ENCODE data around the gene PXDN.
"Not testable (repeated sequence)": the region's sequence is repeated elsewhere in the genome, so short reads cannot be mapped to it uniquely, and the experiment has no call there.

Gene PXDN

DNA sequence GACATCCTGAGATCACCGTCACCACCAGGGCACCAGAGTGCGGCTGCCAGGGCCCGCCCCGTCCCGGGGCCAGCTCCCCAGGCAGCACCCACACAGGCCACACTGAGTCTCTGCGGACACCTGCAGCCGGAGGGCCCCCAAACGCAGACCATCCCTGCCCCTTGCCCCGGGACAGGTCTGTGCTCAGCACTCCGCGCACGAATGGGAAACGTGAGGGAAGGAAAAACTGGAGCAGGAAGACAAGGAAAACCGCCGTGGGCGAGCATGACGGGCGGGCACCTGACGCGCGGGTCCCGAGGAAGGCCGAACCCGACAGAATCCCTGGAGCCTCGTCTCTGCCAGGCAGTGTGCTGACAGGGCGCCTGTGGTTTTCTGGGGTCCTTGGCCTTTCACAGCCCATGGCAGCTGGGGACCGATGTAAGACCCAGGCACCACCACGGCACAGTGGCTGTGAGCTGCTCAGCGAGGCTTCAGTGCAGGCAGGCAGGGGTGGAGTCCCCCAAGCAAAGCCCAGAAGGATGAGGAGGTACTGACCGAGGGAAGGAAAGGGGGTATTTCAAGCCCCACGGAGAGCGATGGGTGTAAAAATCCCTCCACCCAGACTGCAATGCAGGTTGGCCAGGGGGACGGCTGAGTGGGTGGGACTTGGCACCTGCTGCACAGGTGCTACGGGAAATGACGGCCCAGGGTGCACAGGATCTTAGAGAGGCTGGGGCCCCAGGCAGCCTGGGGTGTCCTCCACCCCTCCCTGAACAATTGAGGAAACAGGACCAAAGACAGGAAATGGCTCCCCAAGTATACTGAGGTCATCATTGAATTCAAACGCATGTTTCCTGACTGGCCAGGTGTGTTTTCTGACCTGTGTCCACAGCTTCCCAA lies 59.0 kb downstream of the PXDN start:
- DNase-seq (ENCODE audit: low read depth in 2 of 2, low spot score in 1 of 2): no peak

DNA sequence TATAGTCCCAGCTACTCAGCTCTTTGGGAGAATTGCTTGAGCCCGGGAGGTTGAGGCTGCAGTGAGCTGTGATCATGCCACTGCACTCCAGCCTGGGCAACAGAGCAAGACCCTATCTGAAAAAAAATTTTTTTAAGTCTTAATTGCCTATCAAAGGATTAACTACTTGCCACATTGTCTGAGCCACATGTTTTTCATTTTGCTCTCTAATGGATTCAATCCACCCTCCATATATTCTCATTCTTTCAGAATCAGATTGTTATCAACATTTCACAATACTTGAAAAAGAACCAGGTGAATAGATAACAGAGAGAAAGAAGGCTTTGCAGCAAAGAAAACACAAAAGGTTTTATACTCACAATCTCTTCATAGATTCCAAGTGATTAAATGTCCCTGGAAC lies 61.0 kb downstream of the PXDN start:
- DNase-seq (ENCODE audit: low read depth in 2 of 2, low spot score in 1 of 2): no peak

GRCh38 chr2:1682181-1682440 lies 62.2 kb downstream of the PXDN start:
- no peak for DNase-seq (ENCODE audit: low read depth in 2 of 2, low spot score in 1 of 2)

DNA sequence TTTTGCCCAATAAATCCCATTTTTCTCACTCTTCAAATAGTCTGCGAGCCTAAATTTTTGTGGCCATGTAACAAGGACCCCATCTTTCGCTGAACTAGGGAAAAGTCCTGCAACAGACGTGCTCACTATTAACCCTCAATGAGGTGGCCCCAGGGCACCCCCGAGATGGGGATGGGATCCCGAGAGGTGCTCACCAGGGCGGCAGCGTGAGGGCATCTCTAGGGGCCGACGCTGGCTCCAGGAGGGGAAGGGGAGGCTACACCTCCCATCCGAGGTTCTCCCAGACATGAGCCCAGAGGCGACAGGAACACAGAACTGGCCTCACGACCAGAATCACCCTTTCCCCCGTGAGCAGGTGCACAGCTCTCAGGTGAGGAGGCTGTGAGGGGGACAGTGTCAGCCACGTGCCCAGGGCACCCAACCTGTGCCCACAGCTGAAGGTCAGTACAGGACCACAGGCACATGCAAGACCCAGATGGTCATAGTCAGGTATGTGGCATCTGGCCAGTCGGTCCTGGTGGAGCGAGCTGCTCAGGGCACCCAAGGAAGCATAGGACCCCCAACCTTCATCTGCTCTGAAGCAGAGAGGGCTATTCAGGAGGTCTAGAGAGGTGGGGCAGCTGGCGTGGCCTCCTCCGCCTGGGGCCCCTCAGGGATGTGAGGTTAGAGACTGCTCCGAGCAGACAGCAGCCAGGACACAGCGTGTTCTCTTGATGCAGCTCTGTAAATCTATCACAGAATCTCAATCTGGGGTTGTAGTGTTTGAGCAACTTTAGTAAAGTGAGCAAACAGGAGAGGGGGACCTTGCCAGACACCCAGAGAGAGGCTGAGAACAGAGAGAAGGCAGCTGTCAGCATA lies 62.8 kb downstream of the PXDN start:
- DNase-seq (ENCODE audit: low read depth in 2 of 2, low spot score in 1 of 2): no peak

GRCh38 chr2:1681017-1681318 lies 63.3 kb downstream of the PXDN start:
- DNase-seq (ENCODE audit: low read depth in 2 of 2, low spot score in 1 of 2): no peak

DNA sequence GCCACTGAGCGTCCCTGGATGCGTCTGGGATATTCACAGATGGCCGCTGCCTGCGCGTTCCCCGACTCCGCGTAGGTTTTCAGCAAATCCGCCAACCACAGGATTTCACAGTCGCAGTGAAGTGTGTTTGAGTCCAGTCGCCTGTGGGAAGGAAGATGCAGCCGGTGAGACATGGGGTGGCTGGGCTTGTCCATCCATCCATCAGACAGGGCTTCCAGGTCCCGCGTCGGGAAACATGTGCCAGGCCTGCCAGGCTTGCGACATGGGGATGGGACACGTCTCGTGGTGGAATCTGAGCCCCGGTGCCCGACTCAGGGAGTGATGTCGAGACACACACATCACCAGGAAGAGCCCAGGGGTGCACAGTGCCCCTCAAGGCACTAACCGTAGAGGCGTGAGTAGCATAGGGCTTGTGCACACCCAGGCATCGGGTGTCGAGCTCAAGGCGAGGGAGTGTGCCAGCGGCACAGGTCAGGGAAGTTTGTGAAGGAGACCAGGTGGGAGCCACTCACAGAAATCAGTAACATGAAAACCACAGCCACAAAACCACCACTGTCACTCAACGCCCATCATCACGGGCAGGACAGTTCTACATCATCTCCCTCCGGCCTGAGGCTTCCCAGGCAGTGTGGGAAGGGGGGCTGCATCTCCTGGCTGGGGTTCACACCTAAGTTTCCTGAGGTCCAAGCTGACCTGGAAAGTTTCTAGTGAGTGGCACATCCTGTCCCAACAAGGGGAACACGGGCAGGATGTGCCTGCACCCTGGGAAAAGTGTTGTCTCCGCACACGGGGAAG lies 63.9 kb downstream of the PXDN start:
- DNase-seq (ENCODE audit: low read depth in 2 of 2, low spot score in 1 of 2): no peak

DNA sequence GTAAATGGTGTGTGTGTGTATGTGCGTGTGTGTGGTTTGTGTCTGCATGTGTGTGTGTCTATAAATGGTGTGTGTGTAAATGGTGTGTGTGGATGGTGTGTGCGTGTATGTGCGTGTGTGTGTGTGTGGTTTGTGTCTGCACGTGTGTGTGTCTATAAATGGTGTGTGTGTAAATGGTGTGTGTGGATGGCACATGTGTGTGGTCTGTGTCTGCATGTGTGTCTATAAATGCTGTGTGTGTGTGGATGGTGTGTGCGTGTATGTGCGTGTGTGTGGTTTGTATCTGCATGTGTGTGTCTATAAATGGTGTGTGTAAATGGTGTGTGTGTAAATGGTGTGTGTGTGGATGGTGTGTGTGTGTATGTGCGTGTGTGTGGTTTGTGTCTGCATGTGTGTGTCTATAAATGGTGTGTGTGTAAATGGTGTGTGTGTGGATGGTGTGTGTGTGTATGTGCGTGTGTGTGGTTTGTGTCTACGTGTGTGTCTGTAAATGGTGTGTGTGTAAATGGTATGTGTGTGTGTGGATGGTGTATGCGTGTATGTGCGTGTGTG lies 64.8 kb downstream of the PXDN start:
- DNase-seq (ENCODE audit: low read depth in 2 of 2, low spot score in 1 of 2): not testable (repeated sequence)

GRCh38 chr2:1679065-1679464 lies 65.2 kb downstream of the PXDN start:
- not testable (repeated sequence) for DNase-seq (ENCODE audit: low read depth in 2 of 2, low spot score in 1 of 2)

- no peak for DNase-seq (ENCODE audit: low read depth in 2 of 2, low spot score in 1 of 2)
Measured at GRCh38 chr2:1678609-1679008, 65.7 kb downstream of the PXDN start.

DNA sequence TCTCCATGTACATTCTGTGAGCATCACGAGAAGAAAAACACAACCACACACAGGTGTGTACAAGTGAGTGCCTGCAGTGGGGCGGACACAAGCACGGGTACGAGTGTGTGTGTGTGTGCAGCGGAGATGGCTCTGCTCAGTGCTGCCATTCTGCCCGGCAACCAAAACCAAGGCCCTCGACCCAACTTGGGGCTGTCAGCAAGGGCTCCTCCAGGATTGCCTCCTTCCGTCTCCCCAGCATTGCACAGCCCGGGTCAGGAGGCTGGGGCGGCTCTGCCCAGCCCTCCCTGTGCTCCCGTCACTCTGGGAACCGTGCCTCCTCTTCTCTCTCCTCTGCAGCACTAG lies 66.5 kb downstream of the PXDN start:
- no peak for DNase-seq (ENCODE audit: low read depth in 2 of 2, low spot score in 1 of 2)

GRCh38 chr2:1676913-1677820 lies 67.1 kb downstream of the PXDN start:
- no peak for DNase-seq (ENCODE audit: low read depth in 2 of 2, low spot score in 1 of 2)

DNA sequence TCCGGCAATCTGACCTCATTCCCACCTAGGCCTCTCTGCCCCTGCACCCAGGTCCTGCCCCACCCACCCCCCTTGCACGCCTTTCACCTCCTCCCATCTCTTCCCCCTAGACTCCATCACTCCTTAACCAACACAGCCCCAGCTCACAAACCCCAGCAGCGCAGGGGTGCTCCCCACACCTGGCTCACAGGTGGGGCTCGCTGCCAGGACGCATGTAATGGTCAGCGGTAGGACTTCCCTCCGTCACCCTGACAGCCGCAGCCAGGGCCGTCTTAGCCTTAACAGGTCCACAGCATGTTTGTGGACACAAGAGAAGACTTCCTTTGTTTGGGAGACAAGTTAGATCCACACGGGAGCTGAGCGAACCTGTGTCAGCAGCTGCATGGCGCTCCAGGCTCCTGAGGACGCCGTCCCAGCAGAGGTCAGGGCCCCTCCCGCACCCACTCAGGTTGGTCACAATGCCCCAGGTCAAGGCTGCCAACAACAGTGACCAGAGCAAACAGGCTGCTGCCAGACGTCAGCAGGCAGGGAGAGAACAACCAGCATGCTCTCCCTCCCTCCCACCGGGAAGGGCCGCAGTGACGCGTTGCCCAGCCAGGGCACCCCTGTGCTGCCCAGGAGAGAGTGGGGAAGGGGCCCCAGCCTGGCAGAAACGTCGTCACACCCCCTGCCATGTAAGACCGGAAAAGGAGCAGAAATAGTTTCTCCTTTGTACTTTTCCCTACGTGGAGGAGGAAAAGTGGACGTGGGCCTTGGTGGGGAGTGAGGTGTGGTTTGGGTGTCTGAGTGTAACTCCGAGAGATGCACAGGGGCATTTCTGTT lies 68.0 kb downstream of the PXDN start:
- DNase-seq (ENCODE audit: low read depth in 2 of 2, low spot score in 1 of 2): no peak

DNA sequence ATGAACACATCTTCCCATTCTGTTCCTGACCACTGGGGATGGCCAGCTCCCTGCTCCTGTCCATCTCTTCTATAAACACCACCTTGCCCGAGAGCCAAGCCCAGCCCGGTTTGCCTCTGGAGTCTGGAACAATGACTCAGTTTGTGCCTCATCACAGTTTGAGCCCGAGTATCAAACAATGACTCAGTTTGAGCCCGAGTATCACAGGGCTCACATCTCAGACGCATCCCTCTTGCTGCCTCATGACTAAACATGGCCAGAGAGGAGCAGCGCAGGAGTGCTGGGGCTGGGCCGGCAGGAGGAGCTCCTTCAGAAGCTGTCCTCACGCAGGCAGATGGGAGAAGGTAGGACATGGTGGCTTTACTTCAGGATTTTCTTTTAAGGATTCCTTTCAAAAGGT lies 68.7 kb downstream of the PXDN start:
- no peak for DNase-seq (ENCODE audit: low read depth in 2 of 2, low spot score in 1 of 2)

DNA sequence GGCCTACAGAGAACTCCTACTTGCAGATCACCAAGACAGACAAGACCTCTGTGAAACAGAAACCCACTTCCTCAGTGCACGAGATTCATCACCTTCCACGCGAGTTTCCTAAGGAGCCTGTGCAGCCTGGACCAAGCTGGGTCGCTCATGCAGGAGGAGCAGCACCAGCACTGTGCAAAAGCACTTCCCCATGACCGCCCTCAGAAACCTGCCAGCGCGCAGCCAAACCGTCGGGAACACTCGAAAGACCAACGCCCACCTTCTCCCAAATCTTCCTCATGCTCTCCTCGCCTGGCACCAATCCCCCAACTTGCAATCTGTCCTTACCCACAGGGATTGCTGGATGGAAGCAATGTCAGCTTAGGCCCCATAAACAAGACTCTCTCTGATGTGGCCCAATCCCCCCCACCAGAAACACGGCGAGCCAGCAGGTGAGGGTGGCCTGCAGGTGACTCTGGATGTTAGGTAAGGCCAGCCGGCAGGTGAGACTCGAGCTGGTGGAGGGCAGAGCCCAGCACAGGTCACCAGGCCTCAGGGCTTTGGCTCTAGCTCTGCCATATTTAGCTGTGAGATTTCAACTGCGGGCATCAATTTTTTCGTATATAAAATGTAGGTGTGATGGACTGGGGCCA lies 69.4 kb downstream of the PXDN start:
- DNase-seq (ENCODE audit: low read depth in 2 of 2, low spot score in 1 of 2): no peak

DNA sequence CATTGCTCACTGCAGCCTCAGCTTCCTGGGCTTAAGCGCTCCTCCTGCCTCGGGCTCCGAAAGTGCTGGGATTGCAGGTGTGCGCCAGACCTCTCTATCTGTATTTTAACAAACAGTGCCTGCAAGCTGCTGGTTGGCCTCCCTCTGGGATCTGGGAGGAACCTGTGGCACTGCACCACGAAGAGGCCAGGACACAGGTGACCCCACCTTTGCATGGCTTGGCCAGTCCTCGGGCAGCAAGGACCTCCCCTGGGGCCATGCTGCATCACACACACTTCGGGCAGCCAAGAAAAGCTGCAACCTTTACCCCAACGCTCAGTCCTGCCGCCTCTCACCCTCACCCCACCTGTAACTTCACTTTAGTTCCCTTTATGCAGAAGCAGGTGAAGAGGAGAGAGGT lies 70.0 kb downstream of the PXDN start:
- no peak for DNase-seq (ENCODE audit: low read depth in 2 of 2, low spot score in 1 of 2)

DNA sequence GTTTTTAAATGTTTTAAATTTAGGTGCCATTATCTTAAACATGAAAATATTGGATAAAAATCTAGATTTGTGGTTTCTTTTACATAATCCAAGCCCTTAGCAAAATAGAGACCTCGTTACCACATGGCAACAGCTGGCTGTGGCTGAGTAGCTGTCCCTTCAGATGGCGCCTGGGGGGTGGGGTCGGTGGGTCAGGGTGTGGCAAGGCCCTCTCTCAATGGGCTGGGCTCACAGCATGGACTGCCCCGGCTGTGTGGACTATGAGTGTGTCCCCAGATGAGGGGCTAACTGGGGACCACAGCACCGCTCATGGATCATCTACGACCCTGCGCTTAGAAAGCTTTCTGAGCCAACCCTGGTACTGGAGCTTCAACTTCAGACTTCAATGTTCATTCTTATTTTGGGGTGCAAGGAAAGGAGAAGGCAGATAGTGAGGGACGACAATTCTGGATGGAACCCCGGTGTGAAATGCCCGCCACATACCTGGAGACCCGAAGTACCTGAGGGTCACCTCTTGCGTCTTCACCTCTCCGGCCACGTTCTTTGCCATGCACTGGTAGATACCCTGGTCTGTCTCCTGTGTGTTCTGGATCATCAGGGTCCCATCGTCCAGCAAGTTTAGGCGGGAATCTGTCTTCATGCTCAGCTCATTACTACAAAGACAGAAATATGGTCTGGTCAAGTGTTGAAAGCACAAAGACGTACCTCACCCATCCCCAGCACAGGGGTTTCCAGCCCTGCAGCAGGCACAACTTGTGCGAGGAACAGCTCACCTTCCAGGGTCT lies 71.0 kb downstream of the PXDN start:
- no peak for DNase-seq (ENCODE audit: low read depth in 2 of 2, low spot score in 1 of 2)

- DNase-seq (ENCODE audit: low read depth in 2 of 2, low spot score in 1 of 2): no peak
Measured at GRCh38 chr2:1672738-1673137, 71.6 kb downstream of the PXDN start.

- no peak for DNase-seq (ENCODE audit: low read depth in 2 of 2, low spot score in 1 of 2)
Measured at GRCh38 chr2:1671916-1672315, 72.4 kb downstream of the PXDN start.

- no peak for DNase-seq (ENCODE audit: low read depth in 2 of 2, low spot score in 1 of 2)
Measured at GRCh38 chr2:1670636-1671035, 73.7 kb downstream of the PXDN start.
